HG03135 (cell line): ENCODE data around the gene MRPL16.
A peak's percentile ranks its signal among the peaks of the same experiment; 100 is the strongest.
"Not testable (repeated sequence)": the region's sequence is repeated elsewhere in the genome, so short reads cannot be mapped to it uniquely, and the experiment has no call there.

Source experiments
- ATAC-seq: cut with Tn5 transposase; IDR thresholded peaks from one replicate; pipeline ENCODE4 v1.9.1; 2021; ENCODE audit warnings: mild to moderate bottlenecking, moderate library complexity; ENCODE audit not compliant: unreplicated experiment

The MRPL16 gene

DNA sequence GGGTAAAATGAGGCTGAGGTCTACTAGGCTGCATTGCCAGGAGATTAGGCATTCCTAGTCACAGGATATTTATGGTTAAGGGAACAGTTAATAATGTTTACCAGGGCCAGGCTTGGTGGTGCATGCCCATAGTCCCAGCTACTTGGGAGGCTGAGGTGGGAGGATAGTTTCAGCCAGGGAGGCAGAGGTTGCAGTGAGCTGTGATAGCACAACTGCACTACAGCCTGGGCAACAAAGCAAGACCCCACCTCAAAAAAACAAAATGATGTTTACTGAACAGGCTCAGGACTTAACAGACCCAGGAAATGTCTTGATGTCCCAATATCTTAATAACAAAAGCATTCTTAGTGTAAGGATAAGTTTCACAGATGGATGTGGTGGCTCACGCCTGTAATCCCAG, 2.8 kb upstream of the MRPL16 start:
- no peak for ATAC-seq

- no peak for ATAC-seq
These were observed 1.6 kb upstream of the MRPL16 start for GRCh38 chr11:59812220-59812619.

DNA sequence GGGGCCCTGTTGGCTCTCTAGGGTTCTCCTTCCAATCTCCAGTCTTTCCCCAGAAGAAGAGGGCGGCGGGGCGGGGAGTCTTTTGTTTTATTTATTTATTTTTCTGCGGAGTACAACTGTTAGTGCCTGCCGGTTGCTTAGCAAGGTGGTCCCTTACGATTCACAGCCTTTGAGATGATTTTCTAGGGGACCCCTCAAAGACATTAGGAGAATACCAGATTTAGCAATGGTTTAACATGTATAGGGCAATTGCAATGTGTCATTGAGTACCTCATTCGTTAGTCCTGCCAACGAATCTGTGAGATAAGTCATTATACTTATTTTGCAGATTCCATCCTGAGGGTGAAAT, 307 bp upstream of the MRPL16 start:
- ATAC-seq: peak; percentile 2

DNA sequence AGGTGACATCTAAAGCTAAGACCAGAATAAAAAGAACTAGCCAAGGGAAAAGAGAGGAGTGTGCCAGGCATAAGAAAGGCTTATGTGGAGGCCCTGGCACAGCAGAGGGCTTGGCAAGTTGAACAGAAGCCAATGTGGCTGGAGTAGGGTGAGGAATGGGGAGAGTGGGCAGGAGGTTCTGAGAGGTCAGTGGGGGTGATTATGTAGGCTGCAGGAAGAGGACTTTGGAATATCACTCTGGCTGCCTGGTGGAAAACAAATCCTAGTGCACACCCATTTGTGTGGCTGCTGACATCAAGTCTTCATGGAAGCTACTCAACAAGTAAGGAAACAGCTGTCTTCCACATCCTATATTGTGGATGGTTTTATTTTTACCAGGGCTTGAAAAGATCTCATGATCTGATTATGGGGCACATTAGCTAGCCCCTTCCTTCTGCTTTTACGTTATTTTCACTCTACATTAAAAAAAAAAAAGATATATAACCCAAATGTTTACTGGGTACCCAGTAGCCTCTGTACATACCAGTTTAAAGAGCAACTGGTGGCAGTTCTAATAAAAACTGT, 3.4 kb downstream of the MRPL16 start:
- no peak for ATAC-seq

- no peak for ATAC-seq
These were observed 6.5 kb downstream of the MRPL16 start for GRCh38 chr11:59804061-59804460.

DNA sequence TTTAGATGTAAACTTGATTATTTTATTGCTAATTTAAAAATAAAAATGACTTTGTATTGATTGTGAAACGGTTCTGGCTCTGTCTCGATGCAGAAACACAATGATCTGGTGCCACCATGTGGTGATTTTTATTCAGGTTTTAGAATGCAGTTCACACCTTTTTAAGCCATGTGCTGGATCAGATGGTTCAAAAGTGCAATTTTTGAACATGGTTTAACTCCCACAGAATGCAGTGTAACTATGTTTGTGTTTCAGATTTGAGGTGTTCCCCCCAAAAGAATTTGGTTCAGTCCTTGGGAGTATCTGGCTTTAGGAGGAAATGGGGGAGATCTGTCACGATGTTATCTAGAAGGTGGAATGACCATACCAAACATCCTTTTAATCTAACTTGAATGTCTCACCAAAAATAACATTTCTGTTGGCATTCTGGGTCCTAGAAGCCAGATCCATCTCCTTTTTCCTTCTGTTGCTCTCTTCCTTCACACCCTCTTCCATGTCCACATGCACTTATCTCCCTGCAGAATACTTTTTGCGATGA, 7.9 kb downstream of the MRPL16 start:
- no peak for ATAC-seq

- no peak for ATAC-seq
These were observed 8.5 kb downstream of the MRPL16 start for GRCh38 chr11:59801981-59802638.

DNA sequence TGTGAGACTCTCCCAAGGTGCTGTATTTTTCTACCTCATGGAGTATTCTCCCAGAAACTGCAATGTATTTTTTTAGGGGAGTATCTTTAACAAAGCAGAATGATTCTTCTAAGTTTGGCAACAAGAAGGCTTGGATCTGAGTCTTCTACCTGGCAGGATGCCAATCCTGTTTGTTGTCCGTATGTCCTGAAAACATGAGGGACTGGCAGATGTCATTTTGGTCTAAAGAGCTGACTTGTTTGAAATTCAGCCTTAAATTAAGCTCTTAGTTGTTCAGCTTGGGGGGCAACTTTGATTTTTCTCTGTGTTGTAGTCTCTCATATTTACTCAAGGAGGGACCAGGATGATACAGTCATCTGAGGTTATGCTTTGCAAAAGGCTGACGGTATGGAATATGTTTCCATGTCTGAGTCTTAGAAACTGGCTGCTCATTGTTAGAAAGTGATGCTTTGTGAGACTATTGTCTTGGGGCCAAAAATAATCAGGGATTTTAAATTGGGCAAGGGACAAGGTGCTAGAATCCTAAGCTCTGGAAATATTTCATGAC, 9.3 kb downstream of the MRPL16 start:
- ATAC-seq: no peak

DNA sequence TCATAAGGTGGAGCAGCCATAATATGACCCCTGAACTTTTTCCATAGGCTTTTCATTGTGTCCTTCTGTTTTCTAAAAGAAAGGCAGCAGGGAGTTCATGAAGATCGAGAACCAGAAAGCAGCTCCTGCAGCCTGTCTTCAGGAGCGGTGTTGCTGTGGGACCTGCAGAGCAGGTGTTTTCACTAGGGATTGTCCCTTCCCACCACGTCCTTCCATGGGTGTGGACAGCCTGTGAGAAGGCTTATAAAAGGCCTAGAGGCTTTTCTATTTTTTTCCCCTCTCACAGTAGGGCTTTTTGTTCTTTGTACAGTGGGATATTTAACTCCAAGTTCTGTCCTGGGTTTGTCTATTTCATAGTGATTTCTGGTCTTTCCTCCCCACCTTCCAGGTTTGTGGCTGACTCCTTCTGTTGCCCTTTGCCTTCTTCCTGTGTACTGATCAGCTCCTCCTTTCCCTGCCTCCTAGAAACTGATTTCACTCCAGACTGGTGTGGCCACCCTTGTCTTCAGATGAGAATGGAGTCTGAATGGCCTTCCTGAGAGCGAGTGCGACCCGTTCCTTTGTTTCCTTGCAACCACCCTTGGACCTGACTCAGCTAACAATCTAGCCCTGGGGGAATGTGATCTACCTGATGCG, 10.1 kb downstream of the MRPL16 start:
- ATAC-seq: no peak

GRCh38 chr11:59794417-59794816, 16.2 kb downstream of the MRPL16 start:
- no peak for ATAC-seq

- no peak for ATAC-seq
These were observed 18.1 kb downstream of the MRPL16 start for GRCh38 chr11:59792507-59792906.

- ATAC-seq: no peak
These were observed 18.9 kb downstream of the MRPL16 start for GRCh38 chr11:59791639-59792038.

DNA sequence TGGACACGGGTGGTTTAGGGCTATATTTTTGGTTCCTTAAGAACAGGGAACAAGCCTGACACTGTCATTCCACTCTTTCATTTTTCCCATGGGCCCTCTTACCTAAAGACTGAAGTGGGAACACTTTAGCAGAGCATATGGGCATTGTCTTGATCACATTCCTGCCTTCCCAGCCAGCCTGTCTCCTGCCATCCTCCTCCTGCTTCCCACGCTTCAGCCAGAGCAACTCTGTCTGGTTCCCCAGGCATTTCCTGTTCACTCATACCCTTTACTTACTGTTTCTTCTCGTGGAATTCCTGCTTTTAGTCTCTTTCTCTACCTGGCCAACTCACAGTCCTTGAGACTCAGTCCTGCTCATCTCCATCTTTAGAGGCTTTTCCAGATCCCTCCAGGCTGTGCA, 22.8 kb downstream of the MRPL16 start:
- no peak for ATAC-seq

- ATAC-seq: no peak
These were observed 23.4 kb downstream of the MRPL16 start for GRCh38 chr11:59787255-59787588.

- no peak for ATAC-seq
These were observed 24.8 kb downstream of the MRPL16 start for GRCh38 chr11:59785818-59786217.

GRCh38 chr11:59784441-59784840, 26.1 kb downstream of the MRPL16 start:
- not testable (repeated sequence) for ATAC-seq

GRCh38 chr11:59783632-59784090, 26.9 kb downstream of the MRPL16 start:
- ATAC-seq: no peak

- ATAC-seq: no peak
These were observed 28.5 kb downstream of the MRPL16 start for GRCh38 chr11:59782080-59782479.

DNA sequence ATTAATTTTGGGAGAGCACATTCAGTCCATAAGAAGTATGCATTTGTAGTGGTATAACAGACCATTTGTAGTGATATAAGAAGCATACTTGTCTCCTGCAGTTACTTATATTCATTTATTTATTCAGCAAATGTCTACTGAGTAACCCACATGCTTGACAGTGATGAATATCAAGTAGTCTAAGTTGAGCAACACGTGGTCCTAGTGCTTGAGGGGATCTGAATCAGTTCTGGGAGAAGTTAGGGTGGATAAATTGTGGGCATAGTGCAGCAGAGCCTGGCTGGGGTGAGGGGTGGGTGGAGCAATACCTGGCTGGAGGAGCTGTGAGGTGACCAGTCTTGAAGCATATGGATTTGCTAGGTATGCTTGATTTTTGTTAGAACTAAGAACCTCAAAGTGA, 31.1 kb downstream of the MRPL16 start:
- ATAC-seq: no peak

- no peak for ATAC-seq
These were observed 32.5 kb downstream of the MRPL16 start for GRCh38 chr11:59778122-59778521.

- no peak for ATAC-seq
These were observed 33.5 kb downstream of the MRPL16 start for GRCh38 chr11:59777104-59777503.
